HCT116 (cell line): ENCODE measurements around the gene DCTN3. TPM values are rescaled to one million over a fixed set of nuclear protein-coding genes. Genes with fewer than 3 reads are reported as not detected.

Experiments
- ATAC-seq: fragments of 200-7000 bp; cut with Tn5 transposase; 2 replicates; pipeline ENCODE4 v1.9.1; 2020; ENCODE audit warnings: mild to moderate bottlenecking, moderate library complexity
- BruUV-seq: library from RNA; stranded (reverse); fragments of 400-500 nt; replicated peaks from 2 replicates; lab custom pipeline; 2021; lab: Mats Ljungman, UMichigan
- CTCF ChIA-PET: fragments of 300-600 bp; sonication (Branson Sonifier 250); formaldehyde crosslinking; loops from one replicate; lab custom pipeline; 2021; ENCODE audit warnings: antibody characterized with exemption; lab: Charles Lee
- POLR2A ChIA-PET: fragments of 300-600, 350-600 bp; sonication (Branson Sonifier 250); formaldehyde crosslinking; loops from one replicate; lab custom pipeline; 2021; ENCODE audit warnings: antibody characterized with exemption; lab: Charles Lee
- RAD21 ChIA-PET, 2 experiments: fragments of 300-600 bp; sonication (Branson Sonifier 250); formaldehyde crosslinking; loops; one replicate each; lab custom pipeline; 2023; ENCODE audit warnings: low total read pairs in 2 of 2; ENCODE audit not compliant: uncharacterized antibody in 2 of 2, unreplicated experiment in 2 of 2, low non-redundant PET in 1 of 2; lab: Charles Lee
- DNase-seq: peaks from one replicate; pipeline ENCODE4 v3.0.0-alpha.2; 2010; ENCODE audit warnings: low read depth, low spot score
- H2AFZ ChIP-seq: fragments of 200-600 bp; shearing (Covaris generic), sonication (generic); 2 replicates; pipeline ENCODE4 v1.6.1; 2017; ENCODE audit warnings: low read depth, mixed run types, mixed read lengths, antibody characterized with exemption, low read length; ENCODE audit not compliant: poor library complexity, severe bottlenecking
- H3K27ac ChIP-seq: 2 replicates; pipeline ENCODE4 v1.5.1; 2012; ENCODE audit warnings: low read depth, low read length
- H3K27me3 ChIP-seq: fragments of 200-600 bp; sonication (generic); 2 replicates; pipeline ENCODE4 v1.6.1; 2016; ENCODE audit warnings: mixed run types, low read length, mixed read lengths; ENCODE audit not compliant: insufficient read depth
- H3K36me3 ChIP-seq, 2 experiments: fragments of 200-500 bp in 1 of 2; fragments of 200-600 bp in 1 of 2; sonication (Bioruptor generic) in 1 of 2; sonication (generic) in 1 of 2; 2 replicates each; pipeline versions ENCODE4 v1.5.1 to v1.6.1; 2014 to 2016; ENCODE audit warnings: low read length in 2 of 2, inconsistent platforms in 1 of 2, mixed read lengths in 1 of 2, mixed run types in 1 of 2; ENCODE audit not compliant: insufficient read depth in 2 of 2, control insufficient read depth in 1 of 2
- H3K4me1 ChIP-seq, 2 experiments: fragments of 200-600 bp in 1 of 2; sonication (generic) in 1 of 2; 2 replicates each; pipeline versions ENCODE4 v1.5.1 to v1.6.1; 2012 to 2017; ENCODE audit warnings: low read length in 2 of 2, inconsistent platforms in 1 of 2, mild to moderate bottlenecking in 1 of 2, mixed read lengths in 1 of 2, mixed run types in 1 of 2, moderate library complexity in 1 of 2; ENCODE audit not compliant: insufficient read depth in 2 of 2, control insufficient read depth in 1 of 2
- H3K4me2 ChIP-seq: fragments of 200-600 bp; sonication (generic); 2 replicates; pipeline ENCODE4 v1.6.1; 2017; ENCODE audit warnings: mixed run types, low read length, mixed read lengths
- H3K4me3 ChIP-seq, 2 experiments: fragments of 200-600 bp in 1 of 2; sonication (generic) in 1 of 2; replicated peaks in 1 of 2; 2 replicates each; pipeline ENCODE4 v1.5.1; 2011 to 2016; ENCODE audit warnings: low read length in 2 of 2, control low read depth in 1 of 2, low read depth in 1 of 2, mild to moderate bottlenecking in 1 of 2, mixed read lengths in 1 of 2, mixed run types in 1 of 2
- H3K79me2 ChIP-seq: fragments of 200-600 bp; sonication (generic); 2 replicates; pipeline ENCODE4 v1.6.1; 2017; ENCODE audit warnings: mild to moderate bottlenecking, mixed run types, low read length, moderate library complexity, mixed read lengths; ENCODE audit not compliant: insufficient read depth
- H3K9ac ChIP-seq: fragments of 200-600 bp; sonication (generic); 2 replicates; pipeline ENCODE4 v1.6.1; 2016; ENCODE audit warnings: low read length, mixed read lengths
- H3K9me2 ChIP-seq: fragments of 200-600 bp; sonication (generic), shearing (Covaris generic); 2 replicates; pipeline ENCODE4 v1.6.1; 2017; ENCODE audit warnings: mixed run types, mild to moderate bottlenecking, moderate library complexity; ENCODE audit not compliant: insufficient read depth
- H3K9me3 ChIP-seq, 2 experiments: fragments of 200-500 bp in 1 of 2; fragments of 200-600 bp in 1 of 2; sonication (Bioruptor generic) in 1 of 2; sonication (generic) in 1 of 2; 2 replicates each; pipeline ENCODE4 v1.6.1; 2014 to 2017; ENCODE audit warnings: low read length in 2 of 2, mixed read lengths in 2 of 2, inconsistent platforms in 1 of 2, low read depth in 1 of 2, mild to moderate bottlenecking in 1 of 2, mixed run types in 1 of 2, moderate library complexity in 1 of 2; ENCODE audit not compliant: control insufficient read depth in 1 of 2, insufficient read depth in 1 of 2
- H4K20me1 ChIP-seq: fragments of 200-600 bp; sonication (generic), shearing (Covaris generic); 2 replicates; pipeline ENCODE4 v1.6.1; 2017; ENCODE audit warnings: mixed run types, mild to moderate bottlenecking, moderate library complexity; ENCODE audit not compliant: insufficient read depth
- CEBPB ChIP-seq: IDR thresholded peaks from 2 replicates; pipeline ENCODE4 v1.6.1; 2012; ENCODE audit warnings: low read depth
- EGR1 ChIP-seq: IDR thresholded peaks from 2 replicates; pipeline ENCODE4 v1.6.1; 2012; ENCODE audit warnings: low read depth
- ELF1 ChIP-seq: IDR thresholded peaks from 2 replicates; pipeline ENCODE4 v1.6.1; 2012; ENCODE audit warnings: low read depth, borderline replicate concordance
- EZH2 ChIP-seq: fragments of 200-600 bp; sonication (generic); IDR thresholded peaks from 2 replicates; pipeline ENCODE4 v1.6.1; 2017; ENCODE audit warnings: antibody characterized with exemption, mixed run types
- POLR2AphosphoS5 ChIP-seq: IDR thresholded peaks from 2 replicates; pipeline ENCODE4 v1.6.1; 2011; ENCODE audit warnings: mild to moderate bottlenecking, low read depth, low read length, moderate library complexity
- SP1 ChIP-seq: IDR thresholded peaks from 2 replicates; pipeline ENCODE4 v1.6.1; 2012; ENCODE audit warnings: low read depth
- SRF ChIP-seq: IDR thresholded peaks from 2 replicates; pipeline ENCODE4 v1.6.1; 2012; ENCODE audit warnings: low read depth
- YY1 ChIP-seq: IDR thresholded peaks from 2 replicates; pipeline ENCODE4 v1.6.1; 2011; ENCODE audit warnings: low read length, low read depth, moderate library complexity, mild to moderate bottlenecking; ENCODE audit not compliant: insufficient replicate concordance; ENCODE audit errors: extremely low read depth
- ZFX ChIP-seq: fragments of 450-650 bp; IDR thresholded peaks from 2 replicates; pipeline ENCODE4 v1.6.1; 2017
- intact Hi-C: fragments of 100-400 bp; cut with micrococcal nuclease; formaldehyde crosslinking; loops from 2 replicates; pipeline ENCODE4 v1.10.0; 2022
- total RNA-seq: library from RNA; stranded (reverse); gene quantifications from one replicate; pipeline ENCODE4 v1.2.1, GENCODE V29; 2021; ENCODE audit not compliant: unreplicated experiment
- TF ChIP-seq, protein P1 (sequence below), 3 experiments: fragments of 200-600 bp in 1 of 3; sonication (generic) in 1 of 3; IDR thresholded peaks in 2 of 3; conservative IDR thresholded peaks in 1 of 3; 2 replicates each; pipeline ENCODE4 v1.5.1; 2012 to 2017; ENCODE audit warnings: low read depth in 2 of 3, low read length in 2 of 3, antibody characterized with exemption in 1 of 3, borderline replicate concordance in 1 of 3, control low read depth in 1 of 3, mild to moderate bottlenecking in 1 of 3, mixed read lengths in 1 of 3, mixed run types in 1 of 3, moderate library complexity in 1 of 3; ENCODE audit not compliant: insufficient read depth in 1 of 3
- TF ChIP-seq, protein P2 (sequence below): IDR thresholded peaks from 2 replicates; pipeline ENCODE4 v1.6.1; 2012
- TF ChIP-seq, protein P3 (sequence below): IDR thresholded peaks from 2 replicates; pipeline ENCODE4 v1.6.1; 2011; ENCODE audit warnings: mild to moderate bottlenecking, low read length, moderate library complexity; ENCODE audit not compliant: insufficient replicate concordance; ENCODE audit errors: extremely low read depth

The DCTN3 gene
- total RNA-seq, 1 experiment from 2014 or later: 64.0 TPM

DNA sequence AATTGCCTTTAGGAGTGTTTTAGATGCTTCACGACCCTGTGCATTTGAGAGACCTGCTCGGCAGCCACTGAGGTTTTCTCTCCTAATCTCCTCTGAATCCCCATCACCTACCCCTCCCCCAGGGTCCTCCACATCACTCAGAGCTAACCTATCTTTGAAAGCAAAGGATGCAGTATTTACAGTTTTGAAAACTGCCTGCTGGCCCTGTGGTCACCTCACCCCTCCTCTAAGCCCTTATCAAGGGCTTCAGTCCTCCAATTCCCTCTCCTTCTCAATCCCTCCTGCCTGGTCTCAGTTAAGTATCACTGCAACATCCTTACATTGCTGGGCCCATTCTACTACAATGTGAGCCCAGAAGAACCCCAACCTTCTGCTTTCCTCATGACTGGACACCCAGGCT lies 13.0 kb downstream of the DCTN3 start:
- no peaks in the 10 kb centered on the region for H4K20me1 ChIP-seq
- ATAC-seq (no peak), DNase-seq (no peak)
- ChIA-PET RAD21 (no interaction called here), POLR2A (no interaction called here), CTCF (interaction anchor here (1.8 kb wide), 1 partner anchor 27 kb away, joined by 6 read pairs; no protein-coding TSS in a partner anchor)
- peaks cover 0 to 23% of the 10 kb centered on the region in 2 experiments; a peak in 2 of 4 replicates for H3K4me1 ChIP-seq
- no peaks in the 10 kb centered on the region for H3K27me3 ChIP-seq
- no peak overlapping the region for H3K27ac ChIP-seq
- H3K9ac ChIP-seq: no peak overlapping the region
- intact Hi-C loops: loop anchor here (10.0 kb wide), 1 partner anchor 353 kb away; no protein-coding TSS in a partner anchor
- no peak overlapping the region for H3K4me2 ChIP-seq
- H3K4me3 ChIP-seq: no peak overlapping the region
- H3K9me3 ChIP-seq: no peaks in the 10 kb centered on the region
- BruUV-seq: no TSS peak
- H2AFZ ChIP-seq: no peak overlapping the region
- peaks cover 15% of the 10 kb centered on the region for H3K79me2 ChIP-seq
- H3K9me2 ChIP-seq: no peaks in the 10 kb centered on the region
- H3K36me3 ChIP-seq: no peaks in the 10 kb centered on the region
- TF ChIP-seq YY1 (no peak), POLR2AphosphoS5 (no peak), EGR1 (no peak), SRF (no peak), EZH2 (no peak), ZFX (no peak), ELF1 (no peak), SP1 (no peak), CEBPB (no peak)
- TF ChIP-seq, protein P1, sequence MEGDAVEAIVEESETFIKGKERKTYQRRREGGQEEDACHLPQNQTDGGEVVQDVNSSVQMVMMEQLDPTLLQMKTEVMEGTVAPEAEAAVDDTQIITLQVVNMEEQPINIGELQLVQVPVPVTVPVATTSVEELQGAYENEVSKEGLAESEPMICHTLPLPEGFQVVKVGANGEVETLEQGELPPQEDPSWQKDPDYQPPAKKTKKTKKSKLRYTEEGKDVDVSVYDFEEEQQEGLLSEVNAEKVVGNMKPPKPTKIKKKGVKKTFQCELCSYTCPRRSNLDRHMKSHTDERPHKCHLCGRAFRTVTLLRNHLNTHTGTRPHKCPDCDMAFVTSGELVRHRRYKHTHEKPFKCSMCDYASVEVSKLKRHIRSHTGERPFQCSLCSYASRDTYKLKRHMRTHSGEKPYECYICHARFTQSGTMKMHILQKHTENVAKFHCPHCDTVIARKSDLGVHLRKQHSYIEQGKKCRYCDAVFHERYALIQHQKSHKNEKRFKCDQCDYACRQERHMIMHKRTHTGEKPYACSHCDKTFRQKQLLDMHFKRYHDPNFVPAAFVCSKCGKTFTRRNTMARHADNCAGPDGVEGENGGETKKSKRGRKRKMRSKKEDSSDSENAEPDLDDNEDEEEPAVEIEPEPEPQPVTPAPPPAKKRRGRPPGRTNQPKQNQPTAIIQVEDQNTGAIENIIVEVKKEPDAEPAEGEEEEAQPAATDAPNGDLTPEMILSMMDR (IDR thresholded peaks at IDR 0.05 in 2 of 3, conservative IDR thresholded peaks at IDR 0.05 in 1 of 3; ENCODE audit: borderline replicate concordance in 1 of 3, insufficient read depth in 1 of 3, low read depth in 2 of 3, low read length in 2 of 3): no peak
- TF ChIP-seq, protein P2, sequence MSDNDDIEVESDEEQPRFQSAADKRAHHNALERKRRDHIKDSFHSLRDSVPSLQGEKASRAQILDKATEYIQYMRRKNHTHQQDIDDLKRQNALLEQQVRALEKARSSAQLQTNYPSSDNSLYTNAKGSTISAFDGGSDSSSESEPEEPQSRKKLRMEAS: no peak
- TF ChIP-seq, protein P3, sequence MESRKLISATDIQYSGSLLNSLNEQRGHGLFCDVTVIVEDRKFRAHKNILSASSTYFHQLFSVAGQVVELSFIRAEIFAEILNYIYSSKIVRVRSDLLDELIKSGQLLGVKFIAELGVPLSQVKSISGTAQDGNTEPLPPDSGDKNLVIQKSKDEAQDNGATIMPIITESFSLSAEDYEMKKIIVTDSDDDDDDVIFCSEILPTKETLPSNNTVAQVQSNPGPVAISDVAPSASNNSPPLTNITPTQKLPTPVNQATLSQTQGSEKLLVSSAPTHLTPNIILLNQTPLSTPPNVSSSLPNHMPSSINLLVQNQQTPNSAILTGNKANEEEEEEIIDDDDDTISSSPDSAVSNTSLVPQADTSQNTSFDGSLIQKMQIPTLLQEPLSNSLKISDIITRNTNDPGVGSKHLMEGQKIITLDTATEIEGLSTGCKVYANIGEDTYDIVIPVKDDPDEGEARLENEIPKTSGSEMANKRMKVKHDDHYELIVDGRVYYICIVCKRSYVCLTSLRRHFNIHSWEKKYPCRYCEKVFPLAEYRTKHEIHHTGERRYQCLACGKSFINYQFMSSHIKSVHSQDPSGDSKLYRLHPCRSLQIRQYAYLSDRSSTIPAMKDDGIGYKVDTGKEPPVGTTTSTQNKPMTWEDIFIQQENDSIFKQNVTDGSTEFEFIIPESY: no peak
